MM.1S (cell line): ENCODE measurements around the gene STARD10.

ENCODE experiments used
- DNase-seq: peaks from one replicate; pipeline ENCODE4 v3.0.0-alpha.2; 2015
- H2AFZ ChIP-seq: fragments of 300-600 bp; sonication (generic); 2 replicates; pipeline ENCODE4 v1.6.0; 2016; ENCODE audit warnings: antibody characterized with exemption, low read length
- H3F3A ChIP-seq: fragments of 300-600 bp; sonication (generic); 2 replicates; pipeline ENCODE4 v1.6.1; 2016; ENCODE audit warnings: mild to moderate bottlenecking, antibody characterized with exemption, low read length, moderate library complexity, mixed read lengths; ENCODE audit not compliant: insufficient read depth
- H3K27ac ChIP-seq: fragments of 300-600 bp; sonication (generic); 2 replicates; pipeline ENCODE4 v1.5.1; 2016; ENCODE audit warnings: mild to moderate bottlenecking, low read length
- H3K27me3 ChIP-seq: fragments of 300-600 bp; sonication (generic); replicated peaks from 2 replicates; pipeline ENCODE4 v1.6.0; 2016; ENCODE audit warnings: low read length; ENCODE audit not compliant: insufficient read depth
- H3K36me3 ChIP-seq: fragments of 300-600 bp; sonication (generic); replicated peaks from 2 replicates; pipeline ENCODE4 v1.6.1; 2016; ENCODE audit warnings: mild to moderate bottlenecking, low read length, mixed read lengths; ENCODE audit not compliant: insufficient read depth
- H3K4me1 ChIP-seq: fragments of 300-600 bp; sonication (generic); 2 replicates; pipeline ENCODE4 v1.6.1; 2016; ENCODE audit warnings: low read length, mixed read lengths
- H3K4me2 ChIP-seq: fragments of 300-600 bp; sonication (generic); 2 replicates; pipeline ENCODE4 v1.6.0; 2016; ENCODE audit warnings: low read depth, low read length
- H3K4me3 ChIP-seq: fragments of 300-600 bp; sonication (generic); 2 replicates; pipeline ENCODE4 v1.5.1; 2016; ENCODE audit warnings: low read length, mixed read lengths
- H3K79me2 ChIP-seq: fragments of 300-600 bp; sonication (generic); 2 replicates; pipeline ENCODE4 v1.6.1; 2016; ENCODE audit warnings: mixed run types, low read length, mixed read lengths
- H3K9ac ChIP-seq: fragments of 300-600 bp; sonication (generic); 2 replicates; pipeline ENCODE4 v1.6.1; 2016; ENCODE audit warnings: low read length, mixed read lengths
- H3K9me2 ChIP-seq: fragments of 300-600 bp; sonication (generic); replicated peaks from 2 replicates; pipeline ENCODE4 v1.6.1; 2016; ENCODE audit warnings: mild to moderate bottlenecking, low read length, mixed read lengths; ENCODE audit not compliant: insufficient read depth
- H3K9me3 ChIP-seq: fragments of 300-600 bp; sonication (generic); replicated peaks from 2 replicates; pipeline ENCODE4 v1.6.1; 2016; ENCODE audit warnings: mild to moderate bottlenecking, low read length, mixed read lengths; ENCODE audit not compliant: insufficient read depth
- H4K20me1 ChIP-seq: fragments of 300-600 bp; sonication (generic); 2 replicates; pipeline ENCODE4 v1.6.1; 2016; ENCODE audit warnings: mild to moderate bottlenecking, low read length, moderate library complexity, mixed read lengths; ENCODE audit not compliant: insufficient read depth
- CTCF ChIP-seq: fragments of 300-600 bp; sonication (generic); IDR thresholded peaks from 2 replicates; pipeline ENCODE4 v1.5.1; 2016; ENCODE audit warnings: antibody characterized with exemption, low read length, mixed read lengths
- EZH2 ChIP-seq: fragments of 300-600 bp; sonication (generic); optimal IDR thresholded peaks from 2 replicates; pipeline ENCODE3; 2017; ENCODE audit warnings: low read depth, mild to moderate bottlenecking, antibody characterized with exemption, low read length, mixed read lengths
- EZH2phosphoT487 ChIP-seq: fragments of 300-600 bp; sonication (generic); IDR thresholded peaks from 2 replicates; pipeline ENCODE4 v1.6.1; 2018; ENCODE audit warnings: antibody characterized with exemption, low read length

Gene STARD10

GRCh38 chr11:72788241-72788640 lies 5.6 kb downstream of the STARD10 start:
- Histone ChIP-seq H3K27me3 (no peaks in the 10 kb centered on the region), H3K4me1 (peaks cover 6% of the 10 kb centered on the region), H4K20me1 (no peaks in the 10 kb centered on the region), H3K9ac (no peak overlapping the region), H3K79me2 (no peaks in the 10 kb centered on the region), H3K9me3 (no peaks in the 10 kb centered on the region), H3K4me3 (no peak overlapping the region), H3F3A (no peaks in the 10 kb centered on the region), H2AFZ (no peak overlapping the region), H3K27ac (no peak overlapping the region), H3K9me2 (no peaks in the 10 kb centered on the region), H3K36me3 (no peaks in the 10 kb centered on the region), H3K4me2 (no peak overlapping the region)
- DNase-seq = no peak
- TF ChIP-seq CTCF = no peak
- TF ChIP-seq EZH2phosphoT487 = no peak
- TF ChIP-seq EZH2 = no peak

- no peaks in the 10 kb centered on the region for H4K20me1 ChIP-seq
- no peak overlapping the region for H3K4me2 ChIP-seq
- H3K4me3 ChIP-seq = no peak overlapping the region
- no peaks in the 10 kb centered on the region for H3K9me3 ChIP-seq
- no peak for DNase-seq
- no peaks in the 10 kb centered on the region for H3K36me3 ChIP-seq
- H3K9ac ChIP-seq = no peak overlapping the region
- H2AFZ ChIP-seq = no peak overlapping the region
- H3K27ac ChIP-seq = no peak overlapping the region
- H3K4me1 ChIP-seq = no peaks in the 10 kb centered on the region; the same call in 1 of the 2 replicates
- no peaks in the 10 kb centered on the region for H3K27me3 ChIP-seq
- TF ChIP-seq EZH2phosphoT487 (no peak), CTCF (peak; percentile 4; the same call in 1 of the 2 replicates)
- H3K79me2 ChIP-seq = no peaks in the 10 kb centered on the region
- H3F3A ChIP-seq = no peaks in the 10 kb centered on the region
- no peaks in the 10 kb centered on the region for H3K9me2 ChIP-seq
Observed at GRCh38 chr11:72787216-72788104, 6.4 kb downstream of the STARD10 start.

GRCh38 chr11:72786305-72787215 lies 7.3 kb downstream of the STARD10 start:
- H4K20me1 ChIP-seq = no peaks in the 10 kb centered on the region
- no peak overlapping the region for H2AFZ ChIP-seq
- no peak overlapping the region for H3K4me2 ChIP-seq
- TF ChIP-seq EZH2 (no peak), EZH2phosphoT487 (no peak), CTCF (no peak)
- H3K9me2 ChIP-seq = no peaks in the 10 kb centered on the region
- H3K9me3 ChIP-seq = no peaks in the 10 kb centered on the region
- no peaks in the 10 kb centered on the region for H3K36me3 ChIP-seq
- no peak overlapping the region for H3K27ac ChIP-seq
- no peaks in the 10 kb centered on the region for H3K79me2 ChIP-seq
- no peak for DNase-seq
- peaks cover 5% of the 10 kb centered on the region; the same call in 1 of the 2 replicates for H3K4me1 ChIP-seq
- no peak overlapping the region for H3K9ac ChIP-seq
- no peaks in the 10 kb centered on the region for H3K27me3 ChIP-seq
- no peak overlapping the region for H3K4me3 ChIP-seq
- no peaks in the 10 kb centered on the region for H3F3A ChIP-seq
